22Rv1 (cell line): ENCODE results near the gene TPRG1L.
"Not testable (repeated sequence)": the region's sequence is repeated elsewhere in the genome, so short reads cannot be mapped to it uniquely, and the experiment has no call there.

ENCODE experiments used
- ZFX ChIP-seq: fragments of 450-650 bp; IDR thresholded peaks from 2 replicates; pipeline ENCODE4 v1.6.1; 2017; ENCODE audit warnings: antibody characterized with exemption, borderline replicate concordance
- TF ChIP-seq, protein P1 (sequence below): fragments of 450-650 bp; IDR thresholded peaks from 2 replicates; pipeline ENCODE4 v1.5.1; 2017; ENCODE audit warnings: mild to moderate bottlenecking

GRCh38 chr1:3585353-3585868 is 39.4 kb upstream of the TPRG1L start:
- TF ChIP-seq, protein P1, sequence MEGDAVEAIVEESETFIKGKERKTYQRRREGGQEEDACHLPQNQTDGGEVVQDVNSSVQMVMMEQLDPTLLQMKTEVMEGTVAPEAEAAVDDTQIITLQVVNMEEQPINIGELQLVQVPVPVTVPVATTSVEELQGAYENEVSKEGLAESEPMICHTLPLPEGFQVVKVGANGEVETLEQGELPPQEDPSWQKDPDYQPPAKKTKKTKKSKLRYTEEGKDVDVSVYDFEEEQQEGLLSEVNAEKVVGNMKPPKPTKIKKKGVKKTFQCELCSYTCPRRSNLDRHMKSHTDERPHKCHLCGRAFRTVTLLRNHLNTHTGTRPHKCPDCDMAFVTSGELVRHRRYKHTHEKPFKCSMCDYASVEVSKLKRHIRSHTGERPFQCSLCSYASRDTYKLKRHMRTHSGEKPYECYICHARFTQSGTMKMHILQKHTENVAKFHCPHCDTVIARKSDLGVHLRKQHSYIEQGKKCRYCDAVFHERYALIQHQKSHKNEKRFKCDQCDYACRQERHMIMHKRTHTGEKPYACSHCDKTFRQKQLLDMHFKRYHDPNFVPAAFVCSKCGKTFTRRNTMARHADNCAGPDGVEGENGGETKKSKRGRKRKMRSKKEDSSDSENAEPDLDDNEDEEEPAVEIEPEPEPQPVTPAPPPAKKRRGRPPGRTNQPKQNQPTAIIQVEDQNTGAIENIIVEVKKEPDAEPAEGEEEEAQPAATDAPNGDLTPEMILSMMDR: not testable (repeated sequence)
- not testable (repeated sequence) for TF ChIP-seq ZFX
